ENCODE results near the gene PFDN5.
"Not testable (repeated sequence)": the region's sequence is repeated elsewhere in the genome, so short reads cannot be mapped to it uniquely, and the experiment has no call there.

PFDN5 gene

GRCh38 chr12:53274445-53274844 lies 20.9 kb upstream of the PFDN5 start:
- H3K9me3 Mint-ChIP-seq, result no peaks in the 10 kb centered on the region
- H3K4me1 Mint-ChIP-seq, result peaks cover 27% of the 10 kb centered on the region
- H3K36me3 Mint-ChIP-seq, result peaks cover 96% of the 10 kb centered on the region
- ATAC-seq (no peak), DNase-seq (ENCODE audit: low spot score in 2 of 2) (no peak)
- H3K4me3 Mint-ChIP-seq, result no peak overlapping the region
- no peak overlapping the region for H3K27ac Mint-ChIP-seq

- Mint-ChIP-seq H3K27ac (no peak overlapping the region), H3K4me1 (peaks cover 15% of the 10 kb centered on the region), H3K36me3 (peaks cover 97% of the 10 kb centered on the region), H3K9me3 (no peaks in the 10 kb centered on the region), H3K4me3 (no peak overlapping the region)
- no peak for DNase-seq (ENCODE audit: low spot score in 2 of 2)
- no peak for ATAC-seq
These were observed 18.8 kb upstream of the PFDN5 start for GRCh38 chr12:53276511-53276910.

- Mint-ChIP-seq H3K36me3 (peaks cover 97% of the 10 kb centered on the region), H3K27ac (no peak overlapping the region), H3K4me3 (no peak overlapping the region), H3K4me1 (peaks cover 6% of the 10 kb centered on the region), H3K9me3 (no peaks in the 10 kb centered on the region)
- DNase-seq (ENCODE audit: low spot score in 2 of 2) (no peak), ATAC-seq (no peak)
These were observed 17.4 kb upstream of the PFDN5 start for GRCh38 chr12:53277981-53278380.

GRCh38 chr12:53279283-53279869 lies 16.0 kb upstream of the PFDN5 start:
- Mint-ChIP-seq H3K4me3 (no peak overlapping the region), H3K9me3 (no peaks in the 10 kb centered on the region), H3K27ac (no peak overlapping the region), H3K36me3 (peaks cover 97% of the 10 kb centered on the region), H3K4me1 (peaks cover 2% of the 10 kb centered on the region)
- DNase-seq (ENCODE audit: low spot score in 2 of 2), result no peak
- ATAC-seq, result no peak

GRCh38 chr12:53279888-53280498 lies 15.3 kb upstream of the PFDN5 start:
- H3K9me3 Mint-ChIP-seq, result no peaks in the 10 kb centered on the region
- H3K4me1 Mint-ChIP-seq, result no peaks in the 10 kb centered on the region
- no peak overlapping the region for H3K4me3 Mint-ChIP-seq
- DNase-seq (ENCODE audit: low spot score in 2 of 2) (no peak), ATAC-seq (no peak)
- H3K36me3 Mint-ChIP-seq, result peaks cover 97% of the 10 kb centered on the region
- H3K27ac Mint-ChIP-seq, result no peak overlapping the region

GRCh38 chr12:53286448-53286847 lies 8.9 kb upstream of the PFDN5 start:
- Mint-ChIP-seq H3K9me3 (no peaks in the 10 kb centered on the region), H3K27ac (peak overlapping the region; percentile 72), H3K4me1 (peaks cover 22% of the 10 kb centered on the region), H3K4me3 (no peak overlapping the region), H3K36me3 (peaks cover 87% of the 10 kb centered on the region)
- ATAC-seq (no peak), DNase-seq (ENCODE audit: low spot score in 2 of 2) (no peak)

- Mint-ChIP-seq H3K36me3 (peaks cover 85% of the 10 kb centered on the region), H3K27ac (peak overlapping the region; percentile 50), H3K9me3 (no peaks in the 10 kb centered on the region), H3K4me3 (no peak overlapping the region), H3K4me1 (peaks cover 22% of the 10 kb centered on the region)
- ATAC-seq (peak; percentile 77), DNase-seq (ENCODE audit: low spot score in 2 of 2) (peak; percentile 38 to 79)
These were observed 7.6 kb upstream of the PFDN5 start for GRCh38 chr12:53287741-53288216.

GRCh38 chr12:53288322-53288721 lies 7.0 kb upstream of the PFDN5 start:
- Mint-ChIP-seq H3K4me3 (no peak overlapping the region), H3K9me3 (no peaks in the 10 kb centered on the region), H3K36me3 (peaks cover 85% of the 10 kb centered on the region), H3K4me1 (peaks cover 22% of the 10 kb centered on the region), H3K27ac (peak overlapping the region; percentile 50)
- ATAC-seq, result no peak
- DNase-seq (ENCODE audit: low spot score in 2 of 2), result no peak

- peaks cover 84% of the 10 kb centered on the region for H3K36me3 Mint-ChIP-seq
- no peak overlapping the region for H3K4me3 Mint-ChIP-seq
- peak overlapping the region; percentile 52 for H3K27ac Mint-ChIP-seq
These were observed 5.5 kb upstream of the PFDN5 start for GRCh38 chr12:53289891-53290290.

GRCh38 chr12:53290661-53291060 lies 4.7 kb upstream of the PFDN5 start:
- H3K4me1 Mint-ChIP-seq, result peaks cover 28% of the 10 kb centered on the region
- DNase-seq (ENCODE audit: low spot score in 2 of 2), result no peak
- peaks cover 84% of the 10 kb centered on the region for H3K36me3 Mint-ChIP-seq
- no peaks in the 10 kb centered on the region for H3K9me3 Mint-ChIP-seq
- peak overlapping the region; percentile 17 for H3K27ac Mint-ChIP-seq
- ATAC-seq, result no peak
- H3K4me3 Mint-ChIP-seq, result no peak overlapping the region

More at GRCh38 chr12:53289891-53290290, 5.5 kb upstream of the PFDN5 start:
- DNase-seq (ENCODE audit: low spot score in 2 of 2) (no peak), ATAC-seq (no peak)
- no peaks in the 10 kb centered on the region for H3K9me3 Mint-ChIP-seq
- H3K4me1 Mint-ChIP-seq, result peaks cover 24% of the 10 kb centered on the region

- Mint-ChIP-seq H3K27ac (no peak overlapping the region), H3K4me3 (no peak overlapping the region)
- ATAC-seq, result no peak
These were observed 2.9 kb upstream of the PFDN5 start for GRCh38 chr12:53292426-53292825.

GRCh38 chr12:53295891-53296219 lies 513 bp downstream of the PFDN5 start:
- Mint-ChIP-seq H3K27ac (peak overlapping the region; percentile 97), H3K4me3 (peak overlapping the region; percentile 91), H3K36me3 (peaks cover 94% of the 10 kb centered on the region), H3K4me1 (peaks cover 53% of the 10 kb centered on the region), H3K9me3 (no peaks in the 10 kb centered on the region)
- DNase-seq (ENCODE audit: low spot score in 2 of 2) (no peak), ATAC-seq (no peak)

More at GRCh38 chr12:53292426-53292825, 2.9 kb upstream of the PFDN5 start:
- Mint-ChIP-seq H3K9me3 (no peaks in the 10 kb centered on the region), H3K4me1 (peaks cover 41% of the 10 kb centered on the region), H3K36me3 (peaks cover 82% of the 10 kb centered on the region)
- DNase-seq (ENCODE audit: low spot score in 2 of 2), result no peak

- Mint-ChIP-seq H3K4me1 (peaks cover 62% of the 10 kb centered on the region), H3K36me3 (peaks cover 94% of the 10 kb centered on the region), H3K27ac (peak overlapping the region; percentile 97), H3K4me3 (peak overlapping the region; percentile 91)
- not testable (repeated sequence) for DNase-seq (ENCODE audit: low spot score in 2 of 2); ATAC-seq; H3K9me3 Mint-ChIP-seq
These were observed 1.8 kb downstream of the PFDN5 start for GRCh38 chr12:53297106-53297505.

GRCh38 chr12:53298164-53298563 lies 2.8 kb downstream of the PFDN5 start:
- Mint-ChIP-seq H3K4me1 (peaks cover 73% of the 10 kb centered on the region), H3K27ac (peak overlapping the region; percentile 97), H3K9me3 (no peaks in the 10 kb centered on the region), H3K4me3 (peak overlapping the region; percentile 12), H3K36me3 (peaks cover 96% of the 10 kb centered on the region)
- ATAC-seq (no peak), DNase-seq (ENCODE audit: low spot score in 2 of 2) (no peak)

- Mint-ChIP-seq H3K4me3 (peak overlapping the region; percentile 92), H3K27ac (peak overlapping the region; percentile 97), H3K9me3 (no peaks in the 10 kb centered on the region), H3K4me1 (peaks cover 75% of the 10 kb centered on the region), H3K36me3 (peaks cover 95% of the 10 kb centered on the region)
- DNase-seq (ENCODE audit: low spot score in 2 of 2), result peak in 1 of 2 donors; percentile 9
- peak; percentile 50 for ATAC-seq
These were observed 3.7 kb downstream of the PFDN5 start for GRCh38 chr12:53299101-53299453.

GRCh38 chr12:53299454-53300180 lies 4.3 kb downstream of the PFDN5 start, which contains the start of gene MYG1:
Gene MYG1 (plus strand): TSS chr12:53299695. CDS start chr12:53299738, 43 bp downstream.
- Mint-ChIP-seq H3K27ac (peak within 1 kb of the TSS; percentile 97), H3K9me3 (no peaks in the 10 kb centered on the region), H3K36me3 (peaks cover 96% of the 10 kb centered on the region), H3K4me3 (peak within 1 kb of the TSS; percentile 92), H3K4me1 (peaks cover 75% of the 10 kb centered on the region)
- DNase-seq (ENCODE audit: low spot score in 2 of 2) (peak; percentile 69 to 88), ATAC-seq (peak; percentile 84)
